HCT116 (cell line): ENCODE measurements around the gene MICALL1.

Source experiments
- CBX3 ChIP-seq: IDR thresholded peaks from 2 replicates; pipeline ENCODE4 v1.6.1; 2012; ENCODE audit warnings: low read depth
- CEBPB ChIP-seq: IDR thresholded peaks from 2 replicates; pipeline ENCODE4 v1.6.1; 2012; ENCODE audit warnings: low read depth
- EGR1 ChIP-seq: IDR thresholded peaks from 2 replicates; pipeline ENCODE4 v1.6.1; 2012; ENCODE audit warnings: low read depth
- EZH2 ChIP-seq: fragments of 200-600 bp; sonication (generic); IDR thresholded peaks from 2 replicates; pipeline ENCODE4 v1.6.1; 2017; ENCODE audit warnings: antibody characterized with exemption, mixed run types
- POLR2A ChIP-seq: IDR thresholded peaks from 2 replicates; pipeline ENCODE4 v1.7.0; 2011; ENCODE audit warnings: borderline replicate concordance; ENCODE audit not compliant: insufficient read depth, insufficient read length; ENCODE audit errors: extremely low read depth
- POLR2AphosphoS5 ChIP-seq: IDR thresholded peaks from 2 replicates; pipeline ENCODE4 v1.6.1; 2011; ENCODE audit warnings: mild to moderate bottlenecking, low read depth, low read length, moderate library complexity
- SIN3A ChIP-seq: IDR thresholded peaks from 2 replicates; pipeline ENCODE4 v1.6.1; 2012; ENCODE audit warnings: low read depth
- SRF ChIP-seq: IDR thresholded peaks from 2 replicates; pipeline ENCODE4 v1.6.1; 2012; ENCODE audit warnings: low read depth
- YY1 ChIP-seq: IDR thresholded peaks from 2 replicates; pipeline ENCODE4 v1.6.1; 2011; ENCODE audit warnings: low read length, low read depth, moderate library complexity, mild to moderate bottlenecking; ENCODE audit not compliant: insufficient replicate concordance; ENCODE audit errors: extremely low read depth
- ZNF274 ChIP-seq: fragments of 200-500 bp; sonication (Bioruptor generic); IDR thresholded peaks from 2 replicates; pipeline ENCODE4 v1.6.1; 2014; ENCODE audit warnings: mild to moderate bottlenecking, low read depth, low read length, inconsistent platforms
- TF ChIP-seq, protein P1 (sequence below), 3 experiments: fragments of 200-600 bp in 1 of 3; sonication (generic) in 1 of 3; IDR thresholded peaks in 2 of 3; conservative IDR thresholded peaks in 1 of 3; 2 replicates each; pipeline ENCODE4 v1.5.1; 2012 to 2017; ENCODE audit warnings: low read depth in 2 of 3, low read length in 2 of 3, antibody characterized with exemption in 1 of 3, borderline replicate concordance in 1 of 3, control low read depth in 1 of 3, mild to moderate bottlenecking in 1 of 3, mixed read lengths in 1 of 3, mixed run types in 1 of 3, moderate library complexity in 1 of 3; ENCODE audit not compliant: insufficient read depth in 1 of 3
- TF ChIP-seq, protein P2 (sequence below): IDR thresholded peaks from 2 replicates; pipeline ENCODE4 v1.6.1; 2012
- TF ChIP-seq, protein P3 (sequence below): IDR thresholded peaks from 2 replicates; pipeline ENCODE4 v1.6.1; 2012
- TF ChIP-seq, protein P4 (sequence below): IDR thresholded peaks from 2 replicates; pipeline ENCODE4 v1.6.1; 2011; ENCODE audit warnings: mild to moderate bottlenecking, low read length, moderate library complexity; ENCODE audit not compliant: insufficient replicate concordance; ENCODE audit errors: extremely low read depth

DNA sequence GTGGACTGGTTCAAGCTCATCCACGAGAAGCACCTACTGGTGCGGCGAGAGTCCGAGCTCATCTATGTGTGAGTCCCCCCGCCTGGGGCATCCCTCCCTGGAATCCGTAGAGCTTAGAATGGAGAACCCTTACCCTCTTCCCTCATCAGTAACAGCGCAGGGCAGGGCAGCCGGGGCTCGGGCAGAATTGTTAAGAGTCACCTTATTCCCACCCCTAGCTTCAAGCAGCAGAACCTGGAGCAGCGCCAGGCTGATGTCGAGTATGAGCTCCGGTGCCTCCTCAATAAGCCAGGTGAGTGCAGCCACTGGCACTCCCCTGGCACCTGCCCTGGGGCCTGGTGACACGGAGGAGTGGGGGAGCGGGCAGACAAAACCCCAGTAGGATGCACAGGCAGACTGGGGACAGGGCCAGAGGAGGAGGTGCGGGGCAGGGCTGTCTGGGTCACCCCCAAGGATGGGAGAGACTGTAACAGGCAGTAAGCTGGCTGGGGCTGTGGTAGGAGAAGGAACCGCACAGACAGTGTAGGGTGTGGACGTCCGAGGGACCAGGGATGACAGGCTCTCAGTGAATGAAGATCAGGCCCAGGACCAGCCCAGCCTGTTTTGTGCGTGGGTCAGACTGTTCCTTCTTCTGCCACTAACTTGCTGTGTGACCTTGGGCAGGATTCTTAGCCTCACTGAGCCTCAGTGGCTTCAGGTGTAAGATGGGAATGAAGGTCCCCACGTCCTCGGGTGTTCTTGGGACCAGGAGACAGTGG, 26.9 kb downstream of the MICALL1 start:
- TF ChIP-seq CEBPB = no peak
- no peak for TF ChIP-seq EGR1
- TF ChIP-seq, protein P1, sequence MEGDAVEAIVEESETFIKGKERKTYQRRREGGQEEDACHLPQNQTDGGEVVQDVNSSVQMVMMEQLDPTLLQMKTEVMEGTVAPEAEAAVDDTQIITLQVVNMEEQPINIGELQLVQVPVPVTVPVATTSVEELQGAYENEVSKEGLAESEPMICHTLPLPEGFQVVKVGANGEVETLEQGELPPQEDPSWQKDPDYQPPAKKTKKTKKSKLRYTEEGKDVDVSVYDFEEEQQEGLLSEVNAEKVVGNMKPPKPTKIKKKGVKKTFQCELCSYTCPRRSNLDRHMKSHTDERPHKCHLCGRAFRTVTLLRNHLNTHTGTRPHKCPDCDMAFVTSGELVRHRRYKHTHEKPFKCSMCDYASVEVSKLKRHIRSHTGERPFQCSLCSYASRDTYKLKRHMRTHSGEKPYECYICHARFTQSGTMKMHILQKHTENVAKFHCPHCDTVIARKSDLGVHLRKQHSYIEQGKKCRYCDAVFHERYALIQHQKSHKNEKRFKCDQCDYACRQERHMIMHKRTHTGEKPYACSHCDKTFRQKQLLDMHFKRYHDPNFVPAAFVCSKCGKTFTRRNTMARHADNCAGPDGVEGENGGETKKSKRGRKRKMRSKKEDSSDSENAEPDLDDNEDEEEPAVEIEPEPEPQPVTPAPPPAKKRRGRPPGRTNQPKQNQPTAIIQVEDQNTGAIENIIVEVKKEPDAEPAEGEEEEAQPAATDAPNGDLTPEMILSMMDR (IDR thresholded peaks at IDR 0.05 in 2 of 3, conservative IDR thresholded peaks at IDR 0.05 in 1 of 3; ENCODE audit: borderline replicate concordance in 1 of 3, insufficient read depth in 1 of 3, low read depth in 2 of 3, low read length in 2 of 3) = no peak
- TF ChIP-seq ZNF274 = no peak
- TF ChIP-seq YY1 = no peak
- no peak for TF ChIP-seq SIN3A
- no peak for TF ChIP-seq SRF
- no peak for TF ChIP-seq POLR2A
- TF ChIP-seq POLR2AphosphoS5 = no peak
- no peak for TF ChIP-seq EZH2
- no peak for TF ChIP-seq CBX3
- TF ChIP-seq, protein P2, sequence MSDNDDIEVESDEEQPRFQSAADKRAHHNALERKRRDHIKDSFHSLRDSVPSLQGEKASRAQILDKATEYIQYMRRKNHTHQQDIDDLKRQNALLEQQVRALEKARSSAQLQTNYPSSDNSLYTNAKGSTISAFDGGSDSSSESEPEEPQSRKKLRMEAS = no peak
- TF ChIP-seq, protein P3, sequence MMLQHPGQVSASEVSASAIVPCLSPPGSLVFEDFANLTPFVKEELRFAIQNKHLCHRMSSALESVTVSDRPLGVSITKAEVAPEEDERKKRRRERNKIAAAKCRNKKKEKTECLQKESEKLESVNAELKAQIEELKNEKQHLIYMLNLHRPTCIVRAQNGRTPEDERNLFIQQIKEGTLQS = no peak
- TF ChIP-seq, protein P4, sequence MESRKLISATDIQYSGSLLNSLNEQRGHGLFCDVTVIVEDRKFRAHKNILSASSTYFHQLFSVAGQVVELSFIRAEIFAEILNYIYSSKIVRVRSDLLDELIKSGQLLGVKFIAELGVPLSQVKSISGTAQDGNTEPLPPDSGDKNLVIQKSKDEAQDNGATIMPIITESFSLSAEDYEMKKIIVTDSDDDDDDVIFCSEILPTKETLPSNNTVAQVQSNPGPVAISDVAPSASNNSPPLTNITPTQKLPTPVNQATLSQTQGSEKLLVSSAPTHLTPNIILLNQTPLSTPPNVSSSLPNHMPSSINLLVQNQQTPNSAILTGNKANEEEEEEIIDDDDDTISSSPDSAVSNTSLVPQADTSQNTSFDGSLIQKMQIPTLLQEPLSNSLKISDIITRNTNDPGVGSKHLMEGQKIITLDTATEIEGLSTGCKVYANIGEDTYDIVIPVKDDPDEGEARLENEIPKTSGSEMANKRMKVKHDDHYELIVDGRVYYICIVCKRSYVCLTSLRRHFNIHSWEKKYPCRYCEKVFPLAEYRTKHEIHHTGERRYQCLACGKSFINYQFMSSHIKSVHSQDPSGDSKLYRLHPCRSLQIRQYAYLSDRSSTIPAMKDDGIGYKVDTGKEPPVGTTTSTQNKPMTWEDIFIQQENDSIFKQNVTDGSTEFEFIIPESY = no peak
